HepG2 (cell line): ENCODE measurements around the gene CD19. TPM values are rescaled to one million over a fixed set of nuclear protein-coding genes. Genes with fewer than 3 reads are reported as not detected.

Experiments
- ATF6 ChIP-seq: sonication (generic); formaldehyde crosslinking; conservative IDR thresholded peaks from 2 replicates; pipeline ENCODE4 v1.4.0; 2020; ENCODE audit warnings: missing genetic modification reagents
- BRD4 ChIP-seq: sonication (generic); formaldehyde crosslinking; IDR thresholded peaks from 2 replicates; pipeline ENCODE4 v1.4.0; 2020; ENCODE audit warnings: missing genetic modification reagents
- HMG20B ChIP-seq: conservative IDR thresholded peaks from 2 replicates; pipeline ENCODE4 v1.6.1; 2016; ENCODE audit warnings: missing genetic modification reagents, missing compliant biosample characterization
- KDM5A ChIP-seq: fragments of 200-600 bp; sonication (generic); IDR thresholded peaks from 2 replicates; pipeline ENCODE4 v1.7.0; 2018; ENCODE audit warnings: antibody characterized with exemption, mild to moderate bottlenecking, low read length, borderline replicate concordance
- KLF11 ChIP-seq: IDR thresholded peaks from 2 replicates; pipeline ENCODE4 v1.6.1; 2016; ENCODE audit warnings: missing compliant biosample characterization
- MLX ChIP-seq: IDR thresholded peaks from 2 replicates; pipeline ENCODE4 v1.6.1; 2016
- MXD3 ChIP-seq: IDR thresholded peaks from 2 replicates; pipeline ENCODE4 v1.6.1; 2016; ENCODE audit warnings: mild to moderate bottlenecking, missing biosample characterization, missing genetic modification reagents
- NCOA2 ChIP-seq: sonication (generic); formaldehyde crosslinking; IDR thresholded peaks from 2 replicates; pipeline ENCODE4 v1.8.0; 2022; ENCODE audit warnings: inconsistent platforms
- NONO ChIP-seq, 2 experiments: fragments of 450-650 bp in 1 of 2; sonication (generic) in 1 of 2; formaldehyde crosslinking in 1 of 2; IDR thresholded peaks in 1 of 2; conservative IDR thresholded peaks in 1 of 2; 2 replicates each; pipeline versions ENCODE4 v1.6.1 to v1.8.0; 2017 to 2022; ENCODE audit warnings: mild to moderate bottlenecking in 1 of 2, missing genetic modification reagents in 1 of 2, moderate library complexity in 1 of 2
- PITX1 ChIP-seq: sonication (generic); formaldehyde crosslinking; IDR thresholded peaks from 2 replicates; pipeline ENCODE4 v1.5.1; 2020; ENCODE audit warnings: mild to moderate bottlenecking, missing genetic modification reagents
- REPIN1 ChIP-seq: sonication (generic); formaldehyde crosslinking; IDR thresholded peaks from 2 replicates; pipeline ENCODE4 v1.8.0; 2022; ENCODE audit warnings: missing genetic modification reagents, low read depth, mild to moderate bottlenecking, borderline replicate concordance
- STAT6 ChIP-seq: sonication (generic); formaldehyde crosslinking; IDR thresholded peaks from 2 replicates; pipeline ENCODE4 v1.4.0; 2020; ENCODE audit warnings: missing genetic modification reagents, mild to moderate bottlenecking, borderline replicate concordance
- ZBTB37 ChIP-seq: sonication (generic); formaldehyde crosslinking; IDR thresholded peaks from 2 replicates; pipeline ENCODE4 v1.4.0; 2020; ENCODE audit warnings: mild to moderate bottlenecking, missing genetic modification reagents
- ZMAT5 ChIP-seq: sonication (generic); formaldehyde crosslinking; IDR thresholded peaks from 2 replicates; pipeline ENCODE4 v1.5.0; 2020; ENCODE audit warnings: mild to moderate bottlenecking, low read depth, missing genetic modification reagents, borderline replicate concordance
- ZNF18 ChIP-seq: sonication (generic); formaldehyde crosslinking; IDR thresholded peaks from 2 replicates; pipeline ENCODE4 v1.8.0; 2022; ENCODE audit warnings: mild to moderate bottlenecking, missing genetic modification reagents; ENCODE audit not compliant: insufficient replicate concordance
- ZNF510 ChIP-seq: sonication (generic); formaldehyde crosslinking; IDR thresholded peaks from 2 replicates; pipeline ENCODE4 v1.4.0; 2020; ENCODE audit warnings: low read depth, mild to moderate bottlenecking, missing genetic modification reagents
- ZNF644 ChIP-seq: IDR thresholded peaks from 2 replicates; pipeline ENCODE4 v1.6.1; 2016; ENCODE audit warnings: low read depth
- ZNF761 ChIP-seq: sonication (generic); formaldehyde crosslinking; conservative IDR thresholded peaks from 2 replicates; pipeline ENCODE4 v1.4.0; 2020; ENCODE audit warnings: mild to moderate bottlenecking, missing genetic modification reagents
- ZNF850 ChIP-seq: sonication (generic); formaldehyde crosslinking; conservative IDR thresholded peaks from 2 replicates; pipeline ENCODE4 v1.9.0; 2021; ENCODE audit warnings: mild to moderate bottlenecking, missing genetic modification reagents
- polyA plus RNA-seq, 8 experiments: library from polyadenylated mRNA; depleted of rRNA in 3 of 8; stranded (reverse) in 7 of 8; unstranded in 1 of 8; fragments of >200 nt; fragmentation: Illumina TruSeq in 4 of 8; extraction: Trizol in 4 of 8; gene quantifications; 2 replicates each; pipeline versions ENCODE4 v1.2.1 to v1.2.3, GENCODE V29; 2011 to 2016; ENCODE audit warnings: low read depth in 4 of 8, missing spikeins in 1 of 8, mixed read lengths in 1 of 8; ENCODE audit not compliant: insufficient read depth in 1 of 8
- total RNA-seq, 5 experiments: library from RNA; depleted of rRNA; stranded (reverse); fragments of >200 nt; fragmentation: Illumina TruSeq; extraction: Trizol; gene quantifications; 2 replicates each; pipeline ENCODE4 v1.2.3, GENCODE V29; 2016; ENCODE audit warnings: low read depth in 1 of 5

CD19 gene
- total and polyA plus RNA-seq, 2 of the 13 experiments (the other 11 are each of a cell fraction or from before 2014, with no cell fraction given): 0.55 to 1.1 TPM

GRCh38 chr16:28935924-28936783 is 4.4 kb downstream of the CD19 start (continued):
- TF ChIP-seq ZBTB37 (CRISPR knock-in tag): no peak
- no peak for TF ChIP-seq HMG20B (CRISPR knock-in tag)
- no peak for TF ChIP-seq NCOA2 (CRISPR knock-in tag)
- TF ChIP-seq STAT6 (CRISPR knock-in tag): no peak; the same call in 1 of the 2 replicates
- TF ChIP-seq ZNF644 (CRISPR knock-in tag): no peak
- no peak for TF ChIP-seq MXD3 (CRISPR knock-in tag)
- TF ChIP-seq ZNF510: peak; percentile 61; the same call in 1 of the 2 replicates
- no peak for TF ChIP-seq REPIN1 (CRISPR knock-in tag)
- no peak for TF ChIP-seq ZNF850 (CRISPR knock-in tag)
- TF ChIP-seq NONO (IDR thresholded peaks at IDR 0.05): no peak
- TF ChIP-seq NONO (CRISPR knock-in tag; conservative IDR thresholded peaks at IDR 0.05): 0 out of 2 replicates have a peak, but pooled peaks have one; percentile 33
- TF ChIP-seq ZNF761: 0 out of 2 replicates have a peak, but pooled peaks have one; percentile 49
- TF ChIP-seq ZMAT5 (CRISPR knock-in tag): no peak
- TF ChIP-seq BRD4: no peak; the same call in 1 of the 2 replicates
- TF ChIP-seq ZNF18: no peak
- TF ChIP-seq MLX (CRISPR knock-in tag): no peak
- TF ChIP-seq PITX1 (CRISPR knock-in tag): peak; percentile 26; the same call in 1 of the 2 replicates
- no peak for TF ChIP-seq KDM5A
- TF ChIP-seq ATF6 (CRISPR knock-in tag): no peak
- TF ChIP-seq KLF11: no peak
